HG03565 (cell line): ENCODE results near the gene IL37.
"Not testable (repeated sequence)": the region's sequence is repeated elsewhere in the genome, so short reads cannot be mapped to it uniquely, and the experiment has no call there.

ENCODE experiments used
- ATAC-seq: cut with Tn5 transposase; IDR thresholded peaks from one replicate; pipeline ENCODE4 v1.9.1; 2021; ENCODE audit warnings: mild to moderate bottlenecking, moderate library complexity; ENCODE audit not compliant: unreplicated experiment

The IL37 gene

GRCh38 chr2:112887964-112888749, 22.8 kb upstream of the IL37 start:
- ATAC-seq: no peak

GRCh38 chr2:112889976-112890375, 21.0 kb upstream of the IL37 start:
- ATAC-seq: no peak

GRCh38 chr2:112891385-112891831, 19.6 kb upstream of the IL37 start:
- no peak for ATAC-seq

- no peak for ATAC-seq
Observed at GRCh38 chr2:112893752-112894151, 17.2 kb upstream of the IL37 start.

GRCh38 chr2:112896909-112897623, 13.9 kb upstream of the IL37 start:
- no peak for ATAC-seq

GRCh38 chr2:112897624-112897978, 13.4 kb upstream of the IL37 start:
- no peak for ATAC-seq

GRCh38 chr2:112901431-112902065, 9.4 kb upstream of the IL37 start:
- not testable (repeated sequence) for ATAC-seq

- ATAC-seq: no peak
Observed at GRCh38 chr2:112902816-112903215, 8.1 kb upstream of the IL37 start.

- ATAC-seq: no peak
Observed at GRCh38 chr2:112904883-112905282, 6.1 kb upstream of the IL37 start.

GRCh38 chr2:112906276-112906675, 4.7 kb upstream of the IL37 start:
- no peak for ATAC-seq

- ATAC-seq: no peak
Observed at GRCh38 chr2:112907001-112907949, 3.7 kb upstream of the IL37 start.

GRCh38 chr2:112908559-112908958, 2.4 kb upstream of the IL37 start:
- not testable (repeated sequence) for ATAC-seq

- ATAC-seq: no peak
Observed at GRCh38 chr2:112910219-112910618, 746 bp upstream of the IL37 start.

GRCh38 chr2:112912403-112912802, 1.4 kb downstream of the IL37 start:
- ATAC-seq: no peak

GRCh38 chr2:112915300-112916144, 4.6 kb downstream of the IL37 start:
- ATAC-seq: no peak

- ATAC-seq: no peak
Observed at GRCh38 chr2:112916145-112916571, 5.2 kb downstream of the IL37 start.

GRCh38 chr2:112916625-112917247, 5.8 kb downstream of the IL37 start:
- peak; percentile 46 for ATAC-seq

- no peak for ATAC-seq
Observed at GRCh38 chr2:112917856-112918255, 6.9 kb downstream of the IL37 start.

GRCh38 chr2:112918256-112918655, 7.3 kb downstream of the IL37 start:
- ATAC-seq: no peak
